PC-9 (cell line): ENCODE data around the gene GPR179.

Experiments used
- EZH2 ChIP-seq: fragments of 200-600 bp; sonication (generic); IDR thresholded peaks from 2 replicates; pipeline ENCODE4 v1.8.0; 2017; ENCODE audit warnings: antibody characterized with exemption, low read depth
- TF ChIP-seq, protein P1 (sequence below): fragments of 200-600 bp; sonication (generic); conservative IDR thresholded peaks from 2 replicates; pipeline ENCODE4 v1.6.1; 2017; ENCODE audit warnings: mixed run types, antibody characterized with exemption, mild to moderate bottlenecking, moderate library complexity

DNA sequence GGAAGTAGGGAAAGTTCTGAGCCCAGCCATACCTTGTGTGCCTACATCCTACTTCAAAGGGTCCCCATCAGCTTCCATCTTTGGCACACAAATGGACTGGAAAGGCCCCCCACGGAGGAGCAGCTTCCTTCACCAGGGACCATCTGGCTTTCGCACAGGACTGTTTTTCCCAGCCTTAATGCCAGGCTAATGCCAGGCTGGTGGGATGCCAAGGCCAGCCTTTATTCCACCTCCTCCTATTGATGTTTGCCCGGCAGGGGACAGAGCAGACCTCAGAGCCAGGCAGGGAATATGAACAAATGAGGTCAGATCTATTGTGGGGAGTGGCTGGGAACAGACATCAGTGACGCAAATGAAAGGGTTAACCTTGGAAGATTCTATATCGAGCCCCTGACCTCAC, 5.7 kb downstream of the GPR179 start:
- TF ChIP-seq, protein P1, sequence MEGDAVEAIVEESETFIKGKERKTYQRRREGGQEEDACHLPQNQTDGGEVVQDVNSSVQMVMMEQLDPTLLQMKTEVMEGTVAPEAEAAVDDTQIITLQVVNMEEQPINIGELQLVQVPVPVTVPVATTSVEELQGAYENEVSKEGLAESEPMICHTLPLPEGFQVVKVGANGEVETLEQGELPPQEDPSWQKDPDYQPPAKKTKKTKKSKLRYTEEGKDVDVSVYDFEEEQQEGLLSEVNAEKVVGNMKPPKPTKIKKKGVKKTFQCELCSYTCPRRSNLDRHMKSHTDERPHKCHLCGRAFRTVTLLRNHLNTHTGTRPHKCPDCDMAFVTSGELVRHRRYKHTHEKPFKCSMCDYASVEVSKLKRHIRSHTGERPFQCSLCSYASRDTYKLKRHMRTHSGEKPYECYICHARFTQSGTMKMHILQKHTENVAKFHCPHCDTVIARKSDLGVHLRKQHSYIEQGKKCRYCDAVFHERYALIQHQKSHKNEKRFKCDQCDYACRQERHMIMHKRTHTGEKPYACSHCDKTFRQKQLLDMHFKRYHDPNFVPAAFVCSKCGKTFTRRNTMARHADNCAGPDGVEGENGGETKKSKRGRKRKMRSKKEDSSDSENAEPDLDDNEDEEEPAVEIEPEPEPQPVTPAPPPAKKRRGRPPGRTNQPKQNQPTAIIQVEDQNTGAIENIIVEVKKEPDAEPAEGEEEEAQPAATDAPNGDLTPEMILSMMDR: no peak
- no peak for TF ChIP-seq EZH2
